Endodermal cell (in vitro differentiated cells): Measurements from ENCODE around the gene NENF. TPM values are rescaled to one million over a fixed set of nuclear protein-coding genes. Genes with fewer than 3 reads are reported as not detected.

ENCODE experiments used
- DNase-seq: peaks from one replicate; pipeline ENCODE4 v3.0.0-alpha.2; 2017
- H3K27ac ChIP-seq: 2 replicates; pipeline ENCODE4 v1.5.1; 2013; ENCODE audit warnings: mild to moderate bottlenecking, low read depth, low read length, moderate library complexity
- H3K27me3 ChIP-seq: 2 replicates; pipeline ENCODE4 v1.6.1; 2013; ENCODE audit warnings: mild to moderate bottlenecking, low read length, moderate library complexity; ENCODE audit not compliant: insufficient read depth, control insufficient read depth, poor library complexity, severe bottlenecking
- H3K36me3 ChIP-seq: 2 replicates; pipeline ENCODE4 v1.7.0; 2013; ENCODE audit warnings: mild to moderate bottlenecking, low read length, moderate library complexity; ENCODE audit not compliant: control insufficient read depth, insufficient read depth
- H3K4me1 ChIP-seq: one replicate; pipeline ENCODE4 v1.7.0; 2013; ENCODE audit warnings: low read length; ENCODE audit not compliant: control insufficient read depth, insufficient read depth
- H3K4me3 ChIP-seq: 2 replicates; pipeline ENCODE4 v1.5.1; 2013; ENCODE audit warnings: mild to moderate bottlenecking, low read length, moderate library complexity
- H3K9ac ChIP-seq: 2 replicates; pipeline ENCODE4 v1.6.1; 2013; ENCODE audit warnings: mild to moderate bottlenecking, low read length, moderate library complexity; ENCODE audit not compliant: poor library complexity, severe bottlenecking; ENCODE audit errors: extremely low read depth
- H3K9me3 ChIP-seq: 2 replicates; pipeline ENCODE4 v1.6.1; 2013; ENCODE audit warnings: mild to moderate bottlenecking, low read length, moderate library complexity; ENCODE audit not compliant: control insufficient read depth
- H3K27ac Mint-ChIP-seq: 2 replicates; pipeline ENCODE4 v1.8.0; 2020; ENCODE audit warnings: mixed read lengths
- H3K27me3 Mint-ChIP-seq: 2 replicates; pipeline ENCODE4 v1.8.0; 2021; ENCODE audit warnings: mild to moderate bottlenecking, mixed read lengths; ENCODE audit not compliant: insufficient read depth
- H3K36me3 Mint-ChIP-seq: 2 replicates; pipeline ENCODE4 v1.8.0; 2020; ENCODE audit warnings: low read depth, mixed read lengths
- H3K4me1 Mint-ChIP-seq: 2 replicates; pipeline ENCODE4 v1.8.0; 2020; ENCODE audit warnings: mixed read lengths
- H3K4me3 Mint-ChIP-seq: 2 replicates; pipeline ENCODE4 v1.8.0; 2020; ENCODE audit warnings: mild to moderate bottlenecking, moderate library complexity, mixed read lengths
- H3K9me3 Mint-ChIP-seq: 2 replicates; pipeline ENCODE4 v1.8.0; 2020; ENCODE audit warnings: mild to moderate bottlenecking, mixed read lengths
- WGBS, 2 experiments: methylation state at CpG; one replicate each; pipeline versions ENCODE4 v1.1.5 to v1.1.7; 2013; ENCODE audit warnings: missing lambda C conversion rate in 2 of 2, mixed read lengths in 1 of 2; ENCODE audit not compliant: insufficient coverage in 1 of 2, insufficient read length in 1 of 2; 5-methylcytosine and 5-hydroxymethylcytosine counted together
- total RNA-seq, 2 donors: library from RNA; stranded (reverse); fragmentation: NEBNext Ultra II Directional in 1 of 2; extraction: Animal tissue kit (Norgen Biotek cat#: 25700) in 1 of 2; gene quantifications; 2 replicates in 1 of 2; 3 replicates in 1 of 2; pipeline ENCODE4 v1.2.1, GENCODE V29; 2021
- TF ChIP-seq, protein P1 (sequence below): fragments of 200-600 bp; sonication (generic); conservative IDR thresholded peaks from 2 replicates; pipeline ENCODE4 v1.5.0; 2021; ENCODE audit warnings: antibody characterized with exemption, mild to moderate bottlenecking

NENF gene
- total RNA-seq, 2 donors from 2014 or later: 27.0 to 35.3 TPM

DNA sequence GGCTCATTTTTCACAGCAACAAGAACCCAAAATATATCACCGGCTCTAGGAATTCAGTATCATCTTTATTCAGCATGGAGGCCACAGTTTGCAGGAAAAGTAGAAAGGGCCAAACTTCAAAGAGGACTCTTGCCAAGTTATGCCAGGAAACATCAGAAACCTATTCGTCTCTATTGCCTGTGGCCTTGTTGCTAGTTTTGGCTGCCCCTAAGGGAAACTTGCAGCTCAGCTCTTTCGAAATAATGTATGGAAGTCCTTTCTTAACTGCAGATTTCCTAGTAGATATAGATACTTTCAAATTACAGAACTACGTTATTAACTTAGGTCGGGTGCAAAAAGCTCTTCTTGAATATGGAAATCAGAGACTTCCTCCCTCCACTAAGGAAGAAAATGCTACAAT, 4.2 kb upstream of the NENF start:
- Mint-ChIP-seq H3K27me3 (peaks cover 7% of the 10 kb centered on the region), H3K4me3 (no peak overlapping the region), H3K4me1 (peaks cover 18% of the 10 kb centered on the region), H3K36me3 (no peaks in the 10 kb centered on the region), H3K9me3 (no peaks in the 10 kb centered on the region), H3K27ac (no peak overlapping the region)
- Histone ChIP-seq H3K4me3 (no peak overlapping the region), H3K36me3 (no peaks in the 10 kb centered on the region), H3K27me3 (no peaks in the 10 kb centered on the region), H3K4me1 (no peaks in the 10 kb centered on the region), H3K9me3 (no peaks in the 10 kb centered on the region), H3K27ac (no peak overlapping the region), H3K9ac (no peak overlapping the region)
- WGBS, 2 experiments: 93 to 95% methylated on average over 5 of the region's 5 CpGs
- DNase-seq: no peak
- TF ChIP-seq, protein P1, sequence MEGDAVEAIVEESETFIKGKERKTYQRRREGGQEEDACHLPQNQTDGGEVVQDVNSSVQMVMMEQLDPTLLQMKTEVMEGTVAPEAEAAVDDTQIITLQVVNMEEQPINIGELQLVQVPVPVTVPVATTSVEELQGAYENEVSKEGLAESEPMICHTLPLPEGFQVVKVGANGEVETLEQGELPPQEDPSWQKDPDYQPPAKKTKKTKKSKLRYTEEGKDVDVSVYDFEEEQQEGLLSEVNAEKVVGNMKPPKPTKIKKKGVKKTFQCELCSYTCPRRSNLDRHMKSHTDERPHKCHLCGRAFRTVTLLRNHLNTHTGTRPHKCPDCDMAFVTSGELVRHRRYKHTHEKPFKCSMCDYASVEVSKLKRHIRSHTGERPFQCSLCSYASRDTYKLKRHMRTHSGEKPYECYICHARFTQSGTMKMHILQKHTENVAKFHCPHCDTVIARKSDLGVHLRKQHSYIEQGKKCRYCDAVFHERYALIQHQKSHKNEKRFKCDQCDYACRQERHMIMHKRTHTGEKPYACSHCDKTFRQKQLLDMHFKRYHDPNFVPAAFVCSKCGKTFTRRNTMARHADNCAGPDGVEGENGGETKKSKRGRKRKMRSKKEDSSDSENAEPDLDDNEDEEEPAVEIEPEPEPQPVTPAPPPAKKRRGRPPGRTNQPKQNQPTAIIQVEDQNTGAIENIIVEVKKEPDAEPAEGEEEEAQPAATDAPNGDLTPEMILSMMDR: no peak

DNA sequence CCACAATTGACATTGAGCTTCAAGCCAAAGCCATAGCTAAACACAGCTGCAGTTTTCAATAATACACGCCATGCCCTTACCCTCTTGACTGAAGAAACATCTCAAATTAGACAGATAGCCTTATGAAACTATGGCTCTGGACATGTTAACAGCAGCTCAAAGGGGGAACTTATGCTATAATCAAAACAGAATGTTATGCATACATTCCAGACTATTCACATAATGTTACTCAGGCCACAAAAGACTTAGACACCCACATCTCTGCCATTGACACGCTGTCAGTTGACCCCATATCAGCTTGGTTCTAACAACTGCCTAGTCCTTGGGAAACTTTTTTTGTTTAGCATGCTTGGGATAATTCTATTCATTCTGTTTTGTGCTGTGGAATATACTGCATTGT, 2.3 kb upstream of the NENF start:
- H3K27ac ChIP-seq: no peak overlapping the region
- Mint-ChIP-seq H3K36me3 (no peaks in the 10 kb centered on the region), H3K27me3 (peaks cover 7% of the 10 kb centered on the region), H3K27ac (no peak overlapping the region), H3K4me3 (no peak overlapping the region), H3K4me1 (peaks cover 11% of the 10 kb centered on the region), H3K9me3 (no peaks in the 10 kb centered on the region)
- H3K27me3 ChIP-seq: no peaks in the 10 kb centered on the region
- H3K9me3 ChIP-seq: no peaks in the 10 kb centered on the region
- no peaks in the 10 kb centered on the region for H3K36me3 ChIP-seq
- 79 to 94% methylated on average over 2 of the region's 2 CpGs for WGBS, 2 experiments
- no peak for DNase-seq
- no peaks in the 10 kb centered on the region for H3K4me1 ChIP-seq
- TF ChIP-seq, protein P1: no peak
- no peak overlapping the region for H3K9ac ChIP-seq
- H3K4me3 ChIP-seq: no peak overlapping the region

DNA sequence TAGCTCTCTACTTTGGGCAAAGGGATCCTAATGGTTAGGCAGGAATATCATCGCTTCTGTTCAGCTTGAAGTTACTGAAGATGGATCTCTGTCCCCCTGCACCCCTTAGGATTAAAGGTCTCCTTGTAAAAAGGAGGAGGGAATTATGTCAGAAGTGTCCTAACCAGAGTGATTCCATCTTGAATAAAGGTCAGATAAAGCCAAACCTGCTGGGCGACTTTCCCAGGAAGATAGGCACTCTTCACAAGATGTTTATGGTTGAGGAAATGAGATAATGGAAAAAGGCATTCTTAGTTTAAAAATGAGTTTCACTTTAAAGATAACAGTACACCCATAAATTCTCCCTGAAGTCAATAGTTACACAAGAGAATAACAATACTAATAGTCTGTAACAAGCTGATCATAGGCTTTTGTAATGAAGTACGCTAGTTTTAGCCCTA, 1.7 kb upstream of the NENF start:
- no peaks in the 10 kb centered on the region for H3K36me3 ChIP-seq
- DNase-seq: no peak
- H3K4me3 ChIP-seq: no peak overlapping the region
- no peak overlapping the region for H3K9ac ChIP-seq
- Mint-ChIP-seq H3K4me1 (peaks cover 11% of the 10 kb centered on the region), H3K27me3 (peaks cover 7% of the 10 kb centered on the region), H3K36me3 (no peaks in the 10 kb centered on the region), H3K4me3 (no peak overlapping the region), H3K9me3 (no peaks in the 10 kb centered on the region), H3K27ac (no peak overlapping the region)
- no peak overlapping the region for H3K27ac ChIP-seq
- TF ChIP-seq, protein P1: no peak
- no peaks in the 10 kb centered on the region for H3K9me3 ChIP-seq
- 85 to 93% methylated on average over 3 of the region's 3 CpGs for WGBS, 2 experiments
- H3K27me3 ChIP-seq: no peaks in the 10 kb centered on the region
- H3K4me1 ChIP-seq: no peaks in the 10 kb centered on the region
